HFFc6 (cell line): ENCODE measurements around the gene FBXO21. TPM values are rescaled to one million over a fixed set of nuclear protein-coding genes. Genes with fewer than 3 reads are reported as not detected.

ENCODE experiments used
- DNase-seq: peaks from one replicate; pipeline ENCODE4 v3.0.0-alpha.2; 2018
- H3K27ac Mint-ChIP-seq: 2 replicates; pipeline ENCODE4 v1.8.0; 2020; ENCODE audit warnings: mild to moderate bottlenecking, mixed read lengths
- H3K27me3 Mint-ChIP-seq: 2 replicates; pipeline ENCODE4 v1.8.0; 2021; ENCODE audit warnings: mild to moderate bottlenecking, moderate library complexity, mixed read lengths; ENCODE audit not compliant: insufficient read depth
- H3K36me3 Mint-ChIP-seq: 2 replicates; pipeline ENCODE4 v1.8.0; 2021; ENCODE audit warnings: low read depth, mixed read lengths
- H3K4me1 Mint-ChIP-seq: 2 replicates; pipeline ENCODE4 v1.8.0; 2020; ENCODE audit warnings: low read depth, mixed read lengths
- H3K4me3 Mint-ChIP-seq: 2 replicates; pipeline ENCODE4 v1.8.0; 2020; ENCODE audit warnings: mild to moderate bottlenecking, moderate library complexity, mixed read lengths
- H3K9me3 Mint-ChIP-seq: 2 replicates; pipeline ENCODE4 v1.8.0; 2020; ENCODE audit warnings: mild to moderate bottlenecking, mixed read lengths
- CTCF ChIP-seq: fragments of 200-600 bp; sonication (generic); IDR thresholded peaks from 2 replicates; pipeline ENCODE4 v1.5.0; 2021; ENCODE audit warnings: antibody characterized with exemption, mild to moderate bottlenecking
- total RNA-seq, 6 experiments: library from RNA; stranded (reverse); fragmentation: NEBNext Ultra II Directional; extraction: Animal tissue kit (Norgen Biotek cat#: 25700); gene quantifications; 2 replicates in 1 of 6; 3 replicates in 5 of 6; pipeline ENCODE4 v1.2.3, GENCODE V29; 2021

FBXO21 gene
- total RNA-seq, 6 experiments from 2014 or later = 26.2 to 35.3 (median 32.3) TPM

DNA sequence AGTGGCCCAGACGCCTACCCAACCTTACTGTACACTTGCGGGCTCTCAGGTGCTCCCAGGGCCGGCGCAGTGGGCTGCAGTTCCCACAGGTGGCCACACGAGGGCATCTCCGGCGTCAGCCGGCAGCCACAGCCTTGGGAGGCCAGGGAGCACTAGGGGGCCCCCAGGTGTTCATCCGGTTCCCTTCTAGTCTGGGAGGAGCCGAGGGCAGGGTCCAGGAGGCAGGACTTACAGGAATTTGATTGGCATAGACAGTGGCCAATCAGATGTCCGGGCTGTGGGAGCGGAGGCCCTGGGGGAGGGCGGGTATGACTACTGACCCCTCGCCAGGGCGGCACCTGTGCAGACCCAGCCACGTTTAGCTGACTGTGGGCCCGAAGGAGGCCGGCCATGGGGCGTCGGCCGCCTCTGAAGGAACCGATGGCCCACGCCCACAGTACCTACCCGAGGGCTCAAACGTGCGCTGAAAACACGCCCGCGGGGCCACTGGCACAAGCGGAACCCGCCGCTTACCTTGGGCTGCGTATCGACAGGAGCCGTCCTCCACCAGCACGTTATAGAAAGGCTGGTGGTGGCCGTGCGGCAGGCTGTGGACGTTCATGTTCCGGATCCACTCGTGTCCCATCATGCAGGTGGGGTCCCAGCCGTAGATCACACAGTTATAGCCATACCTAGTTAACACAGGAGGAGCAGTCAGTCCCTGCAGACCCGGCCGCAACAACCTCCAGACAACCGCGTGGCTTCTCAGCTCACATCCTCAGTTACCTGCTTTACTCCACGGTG lies 34.8 kb downstream of the FBXO21 start:
- peaks cover 27% of the 10 kb centered on the region; the same call in 1 of the 2 replicates for H3K36me3 Mint-ChIP-seq
- no peak overlapping the region for H3K27ac Mint-ChIP-seq
- H3K4me1 Mint-ChIP-seq = peaks cover 5% of the 10 kb centered on the region; the same call in 1 of the 2 replicates
- H3K27me3 Mint-ChIP-seq = no peaks in the 10 kb centered on the region; the same call in 1 of the 2 replicates
- no peak overlapping the region for H3K4me3 Mint-ChIP-seq
- peak; percentile 84 for TF ChIP-seq CTCF
- no peaks in the 10 kb centered on the region for H3K9me3 Mint-ChIP-seq
- DNase-seq = peak; percentile 22

DNA sequence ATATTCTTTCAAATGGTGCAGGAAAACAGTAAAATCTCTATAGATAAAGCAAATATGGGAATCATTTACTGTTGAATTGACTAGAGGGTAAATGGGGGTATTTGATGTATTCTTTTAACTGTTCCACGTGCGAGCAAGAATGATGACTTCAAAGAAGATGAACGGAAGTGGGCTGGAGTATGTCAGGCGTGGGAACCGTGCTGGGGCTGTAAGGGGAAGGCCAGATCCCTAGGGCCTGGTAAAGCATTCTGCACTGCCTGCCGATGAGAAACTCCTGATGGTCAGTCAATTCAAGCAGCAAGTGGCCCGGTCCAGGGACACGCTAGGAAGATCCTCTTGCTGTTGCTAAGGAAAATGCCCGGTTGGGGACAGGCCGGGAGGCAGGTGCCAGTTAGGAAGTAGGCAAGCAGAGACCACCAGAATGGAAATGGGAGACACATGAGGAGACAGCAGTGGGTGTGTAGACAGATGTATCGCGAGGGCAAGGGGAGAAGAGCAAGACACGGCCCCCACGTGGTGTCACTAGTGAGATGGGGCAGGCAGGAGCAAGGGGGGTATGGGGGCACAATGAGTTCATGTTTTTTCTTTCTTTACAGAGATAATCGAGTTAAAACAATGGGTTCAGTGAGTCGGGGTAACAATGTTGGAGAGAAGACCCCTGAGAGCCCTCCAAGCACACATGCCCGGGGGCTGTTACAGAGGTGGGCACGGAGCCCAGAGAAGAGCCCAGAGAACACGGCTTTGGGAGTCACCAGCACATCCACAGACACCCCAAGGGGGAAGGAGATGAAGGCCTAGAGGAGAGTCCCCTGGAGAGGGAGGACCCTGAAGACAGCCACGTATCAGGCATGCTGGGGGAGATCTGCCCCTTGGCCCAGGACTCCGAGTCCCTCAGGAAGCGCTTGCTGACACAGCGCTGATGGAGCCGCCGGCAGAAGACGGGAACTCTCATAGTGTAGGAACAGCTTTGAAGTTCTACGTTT lies 37.2 kb downstream of the FBXO21 start:
- TF ChIP-seq CTCF = no peak
- no peak overlapping the region for H3K27ac Mint-ChIP-seq
- DNase-seq = no peak
- no peaks in the 10 kb centered on the region; the same call in 1 of the 2 replicates for H3K27me3 Mint-ChIP-seq
- peaks cover 19% of the 10 kb centered on the region; the same call in 1 of the 2 replicates for H3K36me3 Mint-ChIP-seq
- H3K4me1 Mint-ChIP-seq = peaks cover 5% of the 10 kb centered on the region; the same call in 1 of the 2 replicates
- H3K4me3 Mint-ChIP-seq = no peak overlapping the region
- H3K9me3 Mint-ChIP-seq = no peaks in the 10 kb centered on the region

DNA sequence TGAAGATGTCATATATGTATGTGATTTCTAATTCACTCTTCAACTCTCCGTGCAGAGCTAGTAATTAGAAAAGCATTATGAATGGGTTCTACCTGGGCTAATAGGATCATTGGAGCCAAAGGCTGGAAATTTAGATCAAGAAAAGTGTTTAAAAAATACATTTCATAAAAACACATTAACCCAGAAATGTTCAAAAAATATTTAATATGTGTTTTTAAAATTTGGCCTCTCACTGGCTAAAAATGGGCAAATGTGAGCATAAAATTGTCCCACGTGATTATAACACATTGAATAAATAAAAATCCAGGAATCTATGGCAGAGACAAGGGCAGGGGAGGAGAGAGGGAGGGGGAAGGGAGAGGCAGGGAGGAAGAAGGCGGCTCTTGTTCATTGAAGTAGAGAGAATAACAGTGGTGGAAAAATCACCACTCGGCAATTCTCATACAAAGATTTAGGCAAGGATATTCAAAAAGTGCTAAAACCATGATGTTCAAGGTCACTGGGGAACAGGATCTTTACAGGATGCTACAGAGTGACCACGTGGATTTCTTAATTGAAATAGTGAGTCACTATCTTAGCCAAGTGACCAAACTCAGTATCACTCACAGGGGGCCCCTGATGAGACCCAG lies 38.8 kb downstream of the FBXO21 start:
- Mint-ChIP-seq H3K4me3 (no peak overlapping the region), H3K36me3 (peaks cover 19% of the 10 kb centered on the region; the same call in 1 of the 2 replicates), H3K27ac (no peak overlapping the region), H3K27me3 (no peaks in the 10 kb centered on the region; the same call in 1 of the 2 replicates), H3K9me3 (no peaks in the 10 kb centered on the region), H3K4me1 (peaks cover 5% of the 10 kb centered on the region; the same call in 1 of the 2 replicates)
- 0 out of 2 replicates have a peak, but pooled peaks have one; percentile 28 for TF ChIP-seq CTCF
- no peak for DNase-seq

DNA sequence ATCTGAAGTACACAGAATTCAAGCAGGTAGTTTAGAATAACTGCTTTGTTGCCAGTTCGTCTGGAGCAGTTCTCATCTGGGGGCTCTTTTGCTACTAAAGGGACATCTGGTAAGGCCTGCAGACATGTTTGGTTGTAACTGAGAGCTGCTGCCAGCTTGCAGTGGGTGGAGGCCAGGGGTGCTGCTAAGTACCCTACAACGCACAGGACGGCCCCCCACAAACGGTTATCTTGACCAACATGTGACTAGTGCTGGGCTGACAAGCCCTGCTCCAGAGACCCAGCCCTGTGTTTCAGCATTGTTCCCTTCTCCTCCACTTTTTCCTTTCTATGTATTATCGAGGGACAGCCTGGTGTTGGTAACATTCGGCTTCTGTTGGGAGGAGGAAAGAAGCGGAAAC lies 40.8 kb downstream of the FBXO21 start:
- TF ChIP-seq CTCF = no peak
- Mint-ChIP-seq H3K27ac (no peak overlapping the region), H3K4me1 (peaks cover 5% of the 10 kb centered on the region; the same call in 1 of the 2 replicates), H3K4me3 (no peak overlapping the region), H3K36me3 (peaks cover 17% of the 10 kb centered on the region), H3K27me3 (no peaks in the 10 kb centered on the region), H3K9me3 (no peaks in the 10 kb centered on the region)
- DNase-seq = no peak

DNA sequence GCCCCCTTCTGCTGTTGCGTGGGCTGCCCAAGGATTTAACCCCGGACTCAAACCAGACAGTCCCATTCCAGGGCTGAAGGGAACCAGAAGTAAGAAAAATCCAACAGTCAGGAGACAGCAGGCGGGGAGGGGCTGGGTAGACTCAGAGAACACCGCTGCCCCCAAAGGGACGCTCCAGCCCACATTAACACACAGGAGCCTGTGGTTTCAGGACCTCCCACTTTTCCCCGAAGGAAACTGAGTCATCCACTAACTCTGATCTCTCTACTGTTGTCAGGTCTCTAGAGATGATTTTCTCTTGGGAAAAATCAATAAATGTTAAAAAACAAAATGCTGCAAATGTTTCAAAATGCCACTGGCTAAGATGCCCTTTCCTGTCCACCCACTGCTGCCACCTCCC lies 41.6 kb downstream of the FBXO21 start:
- Mint-ChIP-seq H3K36me3 (peaks cover 17% of the 10 kb centered on the region), H3K27me3 (no peaks in the 10 kb centered on the region), H3K27ac (no peak overlapping the region), H3K4me1 (peaks cover 5% of the 10 kb centered on the region; the same call in 1 of the 2 replicates), H3K9me3 (no peaks in the 10 kb centered on the region), H3K4me3 (no peak overlapping the region)
- TF ChIP-seq CTCF = no peak
- DNase-seq = no peak
